HG03025 (cell line): ENCODE results near the gene ISG15.
"Not testable (repeated sequence)": the region's sequence is repeated elsewhere in the genome, so short reads cannot be mapped to it uniquely, and the experiment has no call there.

ENCODE experiments used
- ATAC-seq: cut with Tn5 transposase; IDR thresholded peaks from one replicate; pipeline ENCODE4 v1.9.1; 2021; ENCODE audit warnings: mild to moderate bottlenecking, moderate library complexity; ENCODE audit not compliant: unreplicated experiment, low FRiP score

The ISG15 gene

GRCh38 chr1:974687-975328 lies 38.5 kb upstream of the ISG15 start:
- no peak for ATAC-seq

DNA sequence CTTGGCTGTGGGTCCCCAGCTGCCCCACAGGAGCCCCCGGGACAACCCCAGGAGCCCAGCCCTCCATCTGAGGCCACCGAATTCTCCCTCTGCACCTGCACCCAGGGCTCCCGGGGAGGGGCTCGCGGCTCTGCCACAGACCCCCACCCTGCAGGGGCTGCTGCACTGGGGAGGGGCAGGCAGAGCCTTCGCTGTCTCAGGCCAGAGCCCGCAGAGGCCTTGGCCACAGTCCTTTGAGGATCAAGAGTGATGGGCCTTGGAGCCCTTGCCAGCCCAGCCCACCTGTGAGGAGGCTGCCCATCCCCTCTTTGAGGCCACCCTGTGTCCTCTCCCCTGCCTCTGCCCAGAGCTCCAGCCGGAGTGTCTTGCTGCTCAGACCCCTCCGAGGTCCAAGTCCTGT lies 37.9 kb upstream of the ISG15 start:
- ATAC-seq = no peak

DNA sequence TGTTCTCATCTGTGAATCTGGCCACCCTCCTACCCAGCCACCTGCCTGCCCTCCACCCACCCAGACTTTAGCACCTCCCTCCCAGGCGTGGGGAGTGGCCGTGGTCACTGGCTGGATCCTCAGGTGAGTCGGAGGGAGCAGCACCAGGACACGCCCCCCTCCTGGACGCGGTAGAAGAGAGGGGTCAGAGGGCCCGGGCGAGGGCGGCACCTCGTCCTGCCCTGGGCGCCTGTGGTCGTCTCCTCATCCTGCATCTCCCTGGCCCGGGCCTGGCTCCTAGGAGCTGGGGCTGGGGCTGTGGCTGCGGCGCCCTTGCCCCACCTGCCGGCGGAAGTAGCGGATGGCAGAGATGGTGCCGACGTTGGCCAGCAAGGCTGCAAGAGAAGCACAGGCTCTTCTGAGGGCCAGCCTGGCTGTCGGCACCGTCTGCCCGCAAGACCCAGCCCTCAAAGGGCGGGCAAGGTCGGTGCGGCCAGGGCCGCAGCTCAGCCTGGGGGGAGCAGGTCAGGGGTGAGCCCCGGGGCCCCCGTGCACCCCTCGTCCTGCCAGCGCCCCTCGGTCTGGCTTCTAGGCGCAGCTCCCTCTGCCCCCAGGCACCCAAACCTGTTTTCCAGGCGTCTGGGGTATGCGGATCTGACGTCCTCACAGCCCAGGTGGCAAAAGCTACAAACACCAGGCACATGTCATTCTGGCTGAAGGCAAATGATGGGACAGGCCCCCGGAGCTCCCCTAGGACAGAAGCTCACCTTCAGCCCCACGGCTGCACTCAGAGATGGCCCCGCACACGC lies 37.2 kb upstream of the ISG15 start:
- no peak for ATAC-seq

DNA sequence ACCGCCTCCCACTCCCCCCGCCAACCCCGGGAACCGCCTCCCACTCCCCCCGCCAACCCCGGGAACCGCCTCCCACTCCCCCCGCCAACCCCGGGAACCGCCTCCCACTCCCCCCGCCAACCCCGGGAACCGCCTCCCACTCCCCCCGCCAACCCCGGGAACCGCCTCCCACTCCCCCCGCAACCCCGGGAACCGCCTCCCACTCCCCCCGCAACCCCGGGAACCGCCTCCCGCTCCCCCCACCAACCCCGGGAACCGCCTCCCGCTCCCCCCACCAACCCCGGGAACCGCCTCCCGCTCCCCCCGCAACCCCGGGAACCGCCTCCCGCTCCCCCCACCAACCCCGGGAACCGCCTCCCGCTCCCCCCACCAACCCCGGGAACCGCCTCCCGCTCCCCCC lies 36.5 kb upstream of the ISG15 start:
- ATAC-seq = not testable (repeated sequence)

GRCh38 chr1:978069-978834 lies 35.0 kb upstream of the ISG15 start:
- no peak for ATAC-seq

DNA sequence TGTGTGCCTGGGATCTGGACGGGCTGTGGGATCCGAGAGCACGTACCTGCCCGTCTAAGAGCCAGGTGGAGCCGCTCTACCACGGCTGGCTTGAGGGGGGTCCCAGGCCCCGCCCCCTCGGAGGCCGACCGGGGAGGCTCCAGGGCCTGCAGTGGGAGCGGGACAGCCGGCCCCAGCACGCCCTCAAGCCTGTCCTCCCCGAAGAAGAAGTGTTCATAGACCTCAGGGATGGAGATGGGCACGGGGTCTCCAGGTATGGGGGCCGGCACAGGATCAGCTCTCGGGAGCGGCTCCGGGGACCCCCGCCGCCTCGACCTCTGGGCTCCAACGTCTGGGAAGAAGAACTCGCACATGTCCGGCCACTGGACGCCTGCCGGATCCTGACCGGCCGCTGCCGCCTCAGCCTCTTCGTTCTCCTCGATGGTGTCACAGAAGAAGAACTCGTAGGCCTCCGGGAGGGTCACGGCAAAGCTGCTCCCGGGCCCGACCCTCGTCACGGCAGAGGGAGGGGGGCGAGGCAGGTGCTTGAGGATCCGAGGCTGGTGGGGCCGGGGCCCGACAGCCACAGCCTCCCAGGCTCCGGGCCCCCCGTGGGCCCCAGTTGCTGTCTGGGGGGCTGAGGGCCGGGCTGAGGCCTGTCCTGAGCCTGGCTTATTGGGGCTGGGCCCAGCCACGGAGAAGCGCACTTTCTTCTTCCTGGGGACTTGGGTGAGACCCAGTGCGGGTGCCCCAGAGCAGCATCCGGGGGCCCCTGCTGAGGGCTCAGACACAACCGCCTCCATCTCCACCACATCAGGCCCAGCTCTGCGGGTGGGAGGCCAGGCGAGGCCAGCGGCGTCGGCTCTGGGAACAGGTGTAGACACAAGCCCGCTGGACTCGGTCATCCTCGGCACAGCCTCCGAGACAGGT lies 34.2 kb upstream of the ISG15 start:
- no peak for ATAC-seq

DNA sequence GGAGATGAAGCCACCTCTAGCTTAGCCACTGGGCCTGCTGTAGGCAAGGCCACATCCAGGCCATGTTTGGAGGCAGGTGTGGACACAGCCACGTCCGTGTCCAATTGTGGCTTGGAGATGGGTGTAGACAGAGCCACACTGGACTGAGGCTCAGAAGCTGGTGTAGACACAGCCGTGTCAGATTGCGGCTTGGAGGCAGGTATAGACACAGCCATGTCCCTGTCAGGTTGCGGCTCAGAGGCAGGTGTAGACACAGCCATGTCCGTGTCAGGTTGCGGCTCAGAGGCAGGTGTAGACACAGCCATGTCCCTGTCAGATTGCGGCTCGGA lies 33.6 kb upstream of the ISG15 start:
- ATAC-seq = no peak

- ATAC-seq = no peak
Measured at GRCh38 chr1:980137-980571, 33.1 kb upstream of the ISG15 start.

DNA sequence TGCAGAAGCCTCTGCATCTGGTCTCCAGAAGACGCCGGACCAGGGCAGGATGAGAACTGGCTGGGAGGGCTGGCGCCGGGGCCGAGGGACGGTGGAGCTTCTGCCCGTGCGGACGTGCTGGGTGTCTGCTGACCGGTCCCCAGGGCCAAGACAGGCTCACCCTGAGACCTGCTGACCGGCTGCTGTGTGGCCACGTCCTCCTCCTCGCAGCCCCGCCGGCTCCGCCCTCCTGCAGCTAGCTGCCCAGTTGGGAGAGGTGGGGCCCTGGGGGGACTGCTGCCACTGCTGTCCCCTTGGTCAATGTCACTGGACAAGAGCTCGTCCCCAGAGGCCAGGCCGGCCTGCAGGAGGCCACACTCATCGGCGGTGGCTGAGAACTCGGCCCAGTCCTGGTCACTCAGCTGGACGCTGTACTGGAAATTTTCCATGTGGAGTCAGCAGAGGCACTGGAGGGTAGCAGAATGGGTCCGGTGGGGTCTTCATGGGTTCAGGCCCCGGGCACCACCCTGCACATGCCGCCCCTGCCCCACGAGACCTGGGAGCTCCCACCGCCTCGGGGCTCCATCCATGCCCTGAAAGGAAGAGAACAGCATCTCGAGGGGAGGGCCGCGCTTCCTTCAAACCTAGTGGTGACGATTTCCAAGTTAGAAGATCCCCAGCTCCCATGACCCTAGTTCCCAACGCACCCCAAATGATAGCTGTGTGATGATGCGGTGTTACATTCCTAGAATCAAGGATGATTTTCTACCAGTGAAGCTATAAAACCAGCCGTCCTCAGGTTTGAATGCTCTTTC lies 32.5 kb upstream of the ISG15 start:
- ATAC-seq = no peak

DNA sequence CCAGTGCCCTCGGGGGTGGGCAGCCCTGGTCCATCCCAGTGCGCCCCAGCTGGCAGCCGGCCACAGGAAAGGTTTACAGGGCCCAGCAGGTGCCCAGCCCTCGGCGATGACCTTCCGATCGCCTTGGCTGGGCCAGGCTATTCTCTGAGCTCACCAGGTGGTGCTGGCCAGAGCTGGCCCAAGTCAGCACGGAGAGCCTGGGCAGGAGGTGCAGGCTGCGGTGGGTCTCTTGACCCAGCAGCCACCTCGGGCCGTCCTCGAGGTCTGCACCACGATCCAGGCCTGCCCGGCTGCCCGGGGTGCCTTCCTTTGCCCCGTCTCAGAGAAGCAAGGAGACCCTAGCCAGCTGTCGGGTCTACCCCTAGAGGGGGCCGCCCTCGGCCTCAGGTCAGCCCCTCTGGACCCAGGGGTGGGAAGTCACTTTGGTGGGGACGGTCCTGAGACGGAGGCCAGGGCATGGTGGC lies 31.8 kb upstream of the ISG15 start:
- ATAC-seq = no peak

GRCh38 chr1:981955-982558 lies 31.2 kb upstream of the ISG15 start, which contains the start of gene PERM1:
PERM1 (minus strand) TSS chr1:982093; CDS start chr1:981029, 1,064 bp downstream.
- no peak for ATAC-seq

DNA sequence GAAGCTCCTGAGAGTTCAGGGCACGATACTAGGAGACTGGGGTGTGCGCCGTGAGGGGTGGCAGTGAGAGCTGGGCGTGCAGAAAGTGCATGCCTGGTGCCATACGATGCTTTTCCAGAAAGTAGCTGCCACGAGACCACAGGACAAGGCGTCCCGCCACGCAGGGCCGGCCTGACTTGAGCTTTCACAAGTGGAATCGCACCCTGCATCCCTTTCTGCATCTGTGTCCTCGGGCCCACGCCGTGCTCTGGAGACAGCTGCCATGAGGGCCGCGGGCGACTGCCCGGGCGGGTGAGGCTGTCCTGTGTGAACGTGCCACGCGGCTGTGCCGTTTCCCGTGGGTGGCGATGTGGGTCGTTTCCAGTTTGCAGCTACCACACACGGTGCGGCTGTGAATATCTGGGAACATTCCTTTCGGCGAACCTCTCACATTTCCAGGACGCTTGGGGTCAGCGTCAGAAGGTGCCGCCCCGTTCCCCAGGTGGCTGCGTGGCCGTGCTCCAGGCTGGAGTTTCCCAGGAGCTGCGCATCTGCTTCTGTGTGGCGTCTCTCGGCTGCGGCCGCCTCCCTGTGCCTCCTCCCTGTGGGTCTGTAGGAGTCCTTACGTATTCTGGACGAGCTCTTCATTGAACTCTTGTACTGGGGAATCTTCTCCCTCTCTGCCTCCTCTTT lies 30.4 kb upstream of the ISG15 start:
- ATAC-seq = no peak

DNA sequence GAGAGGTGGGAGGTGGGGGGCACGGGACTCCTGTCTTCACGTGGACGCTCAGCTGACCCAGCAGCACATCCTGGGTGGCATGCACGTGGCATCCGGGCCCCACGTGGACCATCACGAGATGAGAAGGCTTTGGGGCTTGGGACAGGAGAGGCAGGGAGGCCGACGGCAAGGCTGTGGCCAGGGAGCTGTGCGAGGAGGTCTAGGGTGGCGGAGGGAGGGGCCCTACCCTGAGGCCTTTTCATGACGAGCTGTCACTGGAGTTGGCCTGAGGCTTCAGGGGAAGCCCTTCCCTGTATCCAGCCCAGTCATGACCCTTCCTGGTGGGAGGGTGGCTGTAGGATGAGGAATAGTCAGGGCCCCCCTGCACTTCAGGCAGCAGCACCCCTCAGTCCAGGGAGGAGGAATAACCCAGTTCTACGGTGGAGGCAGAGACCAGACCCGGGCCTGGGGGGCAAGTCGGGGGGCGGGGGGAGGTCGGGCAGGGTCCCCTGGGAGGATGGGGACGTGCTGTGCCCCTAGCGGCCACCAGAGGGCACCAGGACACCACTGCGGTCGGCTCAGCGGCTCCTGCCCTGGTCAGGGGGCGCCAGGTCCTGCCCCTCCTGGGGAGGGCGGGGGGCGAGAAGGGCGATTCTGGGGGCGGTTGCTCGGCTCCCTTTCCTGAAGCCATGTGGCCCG lies 29.4 kb upstream of the ISG15 start:
- ATAC-seq = no peak

DNA sequence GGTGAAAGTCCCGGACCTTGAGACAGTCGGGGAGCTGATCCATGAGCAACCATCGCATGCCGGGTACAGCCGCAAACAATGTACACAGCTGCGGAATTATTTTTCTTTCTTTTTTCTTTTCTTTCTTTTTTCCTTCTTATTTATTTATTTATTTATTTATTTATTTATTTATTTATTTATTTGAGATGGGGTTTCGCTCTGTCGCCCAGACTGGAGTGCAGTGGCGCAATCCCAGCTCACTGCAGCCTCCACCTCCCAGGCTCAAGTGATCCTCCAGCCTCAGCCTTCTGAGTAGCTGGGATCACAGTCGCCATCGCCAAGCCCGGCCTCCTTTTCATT lies 28.9 kb upstream of the ISG15 start:
- no peak for ATAC-seq

DNA sequence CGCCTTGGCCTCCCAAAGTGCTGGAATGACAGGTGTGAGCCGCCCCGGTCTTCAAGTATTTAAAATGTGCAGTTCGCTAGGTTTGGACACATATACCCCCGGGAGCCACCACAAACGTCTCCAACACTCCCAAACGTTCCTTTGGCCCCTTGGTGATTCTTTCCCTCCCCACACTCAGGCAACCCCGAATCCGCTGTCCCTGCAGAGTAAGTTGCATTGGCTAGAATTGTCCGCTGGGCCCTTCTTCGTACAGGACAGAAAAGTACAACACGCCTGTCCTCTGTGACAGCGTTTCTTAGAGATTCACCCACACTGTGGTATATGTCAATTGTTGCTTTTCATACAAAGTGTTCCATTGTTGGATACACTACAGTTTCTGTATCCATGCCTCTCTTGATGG lies 28.2 kb upstream of the ISG15 start:
- no peak for ATAC-seq

- ATAC-seq = not testable (repeated sequence)
Measured at GRCh38 chr1:988061-988460, 25.2 kb upstream of the ISG15 start.

DNA sequence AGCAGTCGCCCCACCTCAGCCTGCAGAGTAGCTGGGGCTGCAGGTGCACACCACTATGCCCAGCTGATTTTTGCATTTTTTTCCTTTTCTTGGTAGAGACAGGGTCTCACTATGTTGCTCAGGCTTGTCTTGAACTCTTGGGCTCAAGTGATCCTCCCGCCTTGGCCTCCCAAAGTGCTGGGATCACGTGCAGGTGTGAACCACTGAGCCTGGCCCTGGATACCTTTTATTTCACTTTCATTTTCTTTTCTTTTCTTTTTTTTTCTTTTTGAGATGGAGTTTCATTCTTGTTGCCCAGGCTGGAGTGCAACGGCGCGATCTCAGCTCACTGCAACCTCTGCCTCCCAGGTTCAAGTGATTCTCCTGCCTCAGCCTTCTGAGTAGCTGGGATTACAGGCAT lies 22.0 kb upstream of the ISG15 start:
- ATAC-seq = not testable (repeated sequence)

GRCh38 chr1:991895-992294 lies 21.4 kb upstream of the ISG15 start:
- ATAC-seq = no peak
